Breast epithelium (tissue), 4 donors: ENCODE results near the gene CROCC2. TPM values are rescaled to one million over a fixed set of nuclear protein-coding genes. Genes with fewer than 3 reads are reported as not detected.

Experiments
- DNase-seq, 2 donors: peaks; one replicate each; pipeline ENCODE4 v3.0.0-alpha.2; 2019; ENCODE audit warnings: low spot score in 2 of 2
- H3K27ac ChIP-seq, 2 donors: fragments of 200-600 bp; sonication (generic) in 1 of 2; one replicate each; pipeline ENCODE4 v1.5.1; 2016 to 2019; ENCODE audit warnings: mild to moderate bottlenecking in 1 of 2
- H3K27me3 ChIP-seq, 2 donors: fragments of 200-600 bp; sonication (generic) in 1 of 2; one replicate each; pipeline versions ENCODE4 v1.5.1 to v1.6.0; 2017 to 2019; ENCODE audit warnings: control low read depth in 1 of 2, mild to moderate bottlenecking in 1 of 2
- H3K36me3 ChIP-seq: fragments of 200-600 bp; one replicate; pipeline ENCODE4 v1.5.1; 2019
- H3K4me1 ChIP-seq, 2 donors: fragments of 200-600 bp; sonication (generic); one replicate each; pipeline ENCODE4 v1.5.1; 2016 to 2019; ENCODE audit warnings: control low read depth in 1 of 2
- H3K4me3 ChIP-seq, 3 donors: fragments of 200-600 bp; sonication (generic); 1 replicate in 2 of 3; 2 replicates in 1 of 3; pipeline ENCODE4 v1.5.1; 2016 to 2019; ENCODE audit warnings: mild to moderate bottlenecking in 3 of 3, moderate library complexity in 2 of 3
- H3K9me3 ChIP-seq, 2 donors: fragments of 200-600 bp; sonication (generic) in 1 of 2; one replicate each; pipeline ENCODE4 v1.5.1; 2016 to 2019; ENCODE audit warnings: control low read depth in 1 of 2
- CTCF ChIP-seq, 3 donors: fragments of 450-650 bp; IDR thresholded peaks; one replicate each; pipeline ENCODE4 v1.5.1; 2016 to 2017; ENCODE audit warnings: antibody characterized with exemption in 3 of 3, mild to moderate bottlenecking in 3 of 3, moderate library complexity in 3 of 3
- POLR2A ChIP-seq: fragments of 450-650 bp; IDR thresholded peaks from one replicate; pipeline ENCODE4 v1.6.1; 2016; ENCODE audit warnings: antibody characterized with exemption, mild to moderate bottlenecking, moderate library complexity
- POLR2AphosphoS5 ChIP-seq, 3 donors: sonication (generic); formaldehyde crosslinking; IDR thresholded peaks; one replicate each; pipeline ENCODE4 v1.6.1; 2017; ENCODE audit warnings: antibody characterized with exemption in 3 of 3
- intact Hi-C: fragments of 100-400 bp; cut with DNase I; formaldehyde crosslinking; loops from one replicate; pipeline ENCODE4 v1.15.1; 2023; ENCODE audit warnings: low total_unique reads
- total RNA-seq, 3 donors: library from RNA; depleted of rRNA; stranded (reverse); fragments of >200 nt; gene quantifications; one replicate each; pipeline ENCODE4 v1.1.0, GENCODE V29; 2016

The CROCC2 gene
- total RNA-seq, 3 donors from 2014 or later, result 0.33 TPM; not detected in 2

- Histone ChIP-seq H3K4me3 (no peak overlapping the region), H3K27ac (no peak overlapping the region), H3K9me3 (no peaks in the 10 kb centered on the region), H3K36me3 (no peaks in the 10 kb centered on the region), H3K27me3 (no peaks in the 10 kb centered on the region), H3K4me1 (no peaks in the 10 kb centered on the region)
- intact Hi-C loops, result no loop called here
- no peak for DNase-seq
- TF ChIP-seq POLR2AphosphoS5 (IDR thresholded peaks at IDR 0.05) (no peak), CTCF (IDR thresholded peaks at IDR 0.05) (no peak), POLR2A (no peak)
Measured at GRCh38 chr2:240864475-240864874, 41.7 kb upstream of the CROCC2 start.

DNA sequence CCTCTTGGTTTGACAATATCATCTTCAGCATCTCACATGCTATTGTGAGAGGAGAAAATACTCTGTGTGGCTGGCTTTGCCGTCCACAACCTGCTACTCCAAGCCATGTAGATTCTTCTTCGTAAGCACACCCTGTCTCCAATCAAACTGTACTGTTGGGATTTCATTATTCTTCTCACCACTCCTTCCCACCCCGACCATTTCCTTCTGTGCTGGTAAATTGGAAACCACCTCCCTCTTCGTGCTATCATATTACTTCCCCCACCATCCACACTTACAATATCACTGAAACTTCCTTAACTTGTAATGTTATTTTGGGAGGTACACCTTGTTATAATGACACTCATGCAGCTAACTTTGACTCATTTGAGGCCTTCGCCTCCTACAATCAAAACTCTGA is 40.7 kb upstream of the CROCC2 start:
- intact Hi-C loops, result no loop called here
- no peak for TF ChIP-seq CTCF (IDR thresholded peaks at IDR 0.05)

DNA sequence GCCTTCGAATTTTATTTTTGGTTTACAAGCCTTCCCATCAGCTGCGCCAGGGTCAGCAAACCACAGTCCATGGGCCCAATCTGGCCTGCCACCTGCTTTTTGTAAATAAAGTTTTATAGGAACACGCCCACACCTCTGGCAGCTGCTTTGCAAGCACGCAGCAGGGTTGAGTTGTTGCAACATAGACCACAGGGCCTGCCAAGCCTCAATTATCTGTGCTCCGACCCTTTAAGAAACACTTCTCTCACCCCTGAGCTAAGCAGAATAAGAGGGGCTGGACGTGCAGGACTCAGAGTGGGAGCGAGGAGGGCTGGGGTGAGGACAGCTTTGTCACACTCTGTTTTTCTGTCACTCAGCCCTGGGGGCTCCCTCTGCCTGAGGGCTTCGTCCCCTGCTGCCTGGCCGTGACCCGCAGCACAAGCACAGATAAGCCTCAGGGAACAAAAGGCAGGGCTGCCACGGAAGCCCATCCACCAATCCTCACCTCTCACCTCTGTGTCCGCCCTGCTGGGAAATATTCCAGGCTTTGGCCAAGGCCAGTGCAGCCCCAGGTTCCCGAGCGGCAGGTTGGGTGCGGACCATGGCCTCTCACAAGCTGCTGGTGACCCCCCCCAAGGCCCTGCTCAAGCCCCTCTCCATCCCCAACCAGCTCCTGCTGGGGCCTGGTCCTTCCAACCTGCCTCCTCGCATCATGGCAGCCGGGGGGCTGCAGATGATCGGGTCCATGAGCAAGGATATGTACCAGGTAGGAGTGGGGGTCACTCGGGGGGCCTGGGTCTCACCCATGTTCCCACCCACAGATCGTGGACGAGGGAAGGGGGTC is 37.6 kb upstream of the CROCC2 start, which contains the start of gene AGXT:
TSS of gene AGXT (plus strand) at position 539 of the 823 bp plus-strand sequence. CDS start at position 581, 42 bp downstream.
- TF ChIP-seq POLR2A (no peak), CTCF (IDR thresholded peaks at IDR 0.05) (no peak), POLR2AphosphoS5 (IDR thresholded peaks at IDR 0.05) (no peak)
- intact Hi-C loops, result no loop called here

More for the DNA sequence above, 40.7 kb upstream of the CROCC2 start:
- Histone ChIP-seq H3K36me3 (no peaks in the 10 kb centered on the region), H3K9me3 (no peaks in the 10 kb centered on the region), H3K4me1 (no peaks in the 10 kb centered on the region), H3K27ac (no peak overlapping the region), H3K4me3 (no peak overlapping the region), H3K27me3 (no peaks in the 10 kb centered on the region)
- DNase-seq, result no peak

DNA sequence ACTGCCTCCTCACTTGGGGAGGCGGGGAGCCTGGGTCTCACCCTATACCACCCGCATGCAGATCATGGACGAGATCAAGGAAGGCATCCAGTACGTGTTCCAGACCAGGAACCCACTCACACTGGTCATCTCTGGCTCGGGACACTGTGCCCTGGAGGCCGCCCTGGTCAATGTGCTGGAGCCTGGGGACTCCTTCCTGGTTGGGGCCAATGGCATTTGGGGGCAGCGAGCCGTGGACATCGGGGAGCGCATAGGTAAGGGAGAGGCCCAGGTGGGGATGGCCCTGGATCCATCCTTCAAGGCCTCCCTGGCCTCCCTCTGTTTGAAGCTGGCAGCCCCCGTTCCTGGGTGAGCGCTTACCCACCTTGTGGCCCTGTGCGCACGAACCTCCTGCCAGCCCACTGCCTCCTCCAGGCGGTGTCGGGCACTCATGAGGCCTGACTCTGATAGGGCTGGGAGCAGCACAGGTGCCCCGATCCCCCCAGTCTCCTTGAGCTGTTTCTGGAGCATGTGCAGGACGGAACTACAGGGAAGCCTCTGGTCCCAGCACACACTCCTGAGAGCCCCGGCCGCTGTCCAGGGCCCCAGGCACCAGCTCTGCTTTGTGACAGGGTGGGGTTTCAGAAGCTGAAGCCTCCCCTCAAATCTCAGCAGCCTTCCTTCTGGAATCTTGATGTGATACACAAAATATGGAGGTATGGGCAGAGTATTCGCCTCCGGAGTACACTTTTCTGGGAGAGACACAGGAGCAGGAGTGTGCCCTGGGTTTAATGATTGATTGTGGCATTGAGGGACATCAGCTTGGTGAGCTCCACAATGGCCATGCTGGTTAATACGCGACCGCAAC is 36.8 kb upstream of the CROCC2 start:
- Histone ChIP-seq H3K9me3 (no peaks in the 10 kb centered on the region), H3K27ac (no peak overlapping the region), H3K36me3 (no peaks in the 10 kb centered on the region), H3K27me3 (no peaks in the 10 kb centered on the region), H3K4me1 (no peaks in the 10 kb centered on the region), H3K4me3 (no peak overlapping the region)
- intact Hi-C loops, result no loop called here
- DNase-seq, result peak in 1 of 2 donors; percentile 37
- TF ChIP-seq POLR2A, result no peak

More for the DNA sequence above, 37.6 kb upstream of the CROCC2 start, which contains the start of gene AGXT:
- no peaks in the 10 kb centered on the region for H3K9me3 ChIP-seq
- H3K27me3 ChIP-seq, result no peaks in the 10 kb centered on the region
- no peak within 1 kb of the TSS for H3K4me3 ChIP-seq
- peak in 1 of 2 donors; percentile 47 for DNase-seq
- H3K27ac ChIP-seq, result no peak within 1 kb of the TSS
- H3K4me1 ChIP-seq, result no peaks in the 10 kb centered on the region
- H3K36me3 ChIP-seq, result no peaks in the 10 kb centered on the region

- TF ChIP-seq POLR2A, result no peak
- TF ChIP-seq POLR2AphosphoS5 (IDR thresholded peaks at IDR 0.05), result no peak
- TF ChIP-seq CTCF (IDR thresholded peaks at IDR 0.05), result no peak
- H3K4me3 ChIP-seq, result no peak overlapping the region
- no peaks in the 10 kb centered on the region for H3K27me3 ChIP-seq
- no peaks in the 10 kb centered on the region for H3K4me1 ChIP-seq
- no peaks in the 10 kb centered on the region for H3K36me3 ChIP-seq
- H3K27ac ChIP-seq, result no peak overlapping the region
- no peaks in the 10 kb centered on the region for H3K9me3 ChIP-seq
- DNase-seq, result no peak
- intact Hi-C loops, result no loop called here
Measured at GRCh38 chr2:240869956-240870875, 35.9 kb upstream of the CROCC2 start.
